Immature natural killer cell (primary cell): ENCODE results near the gene SH3BP4. TPM values are rescaled to one million over a fixed set of nuclear protein-coding genes. Genes with fewer than 3 reads are reported as not detected.

Experiments used
- DNase-seq, 3 donors: peaks; one replicate each; pipeline ENCODE4 v3.0.0; 2022; ENCODE audit warnings: mixed read lengths in 1 of 3
- H3K27ac Mint-ChIP-seq, 6 donors: one replicate each; pipeline ENCODE4 v1.8.0; 2020; ENCODE audit warnings: mixed read lengths in 6 of 6, mild to moderate bottlenecking in 5 of 6, inconsistent platforms in 4 of 6, moderate library complexity in 3 of 6
- H3K27me3 Mint-ChIP-seq, 3 donors: one replicate each; pipeline ENCODE4 v1.8.0; 2020 to 2021; ENCODE audit warnings: low read depth in 3 of 3, mild to moderate bottlenecking in 3 of 3, mixed read lengths in 3 of 3, moderate library complexity in 3 of 3, inconsistent platforms in 1 of 3
- H3K36me3 Mint-ChIP-seq, 3 donors: one replicate each; pipeline ENCODE4 v1.8.0; 2020; ENCODE audit warnings: mixed read lengths in 3 of 3, inconsistent platforms in 2 of 3, mild to moderate bottlenecking in 2 of 3
- H3K4me1 Mint-ChIP-seq, 2 donors: one replicate each; pipeline ENCODE4 v1.8.0; 2020; ENCODE audit warnings: inconsistent platforms in 2 of 2, mild to moderate bottlenecking in 2 of 2, mixed read lengths in 2 of 2, moderate library complexity in 1 of 2
- H3K4me3 Mint-ChIP-seq, 5 donors: one replicate each; pipeline ENCODE4 v1.8.0; 2020; ENCODE audit warnings: mild to moderate bottlenecking in 5 of 5, mixed read lengths in 5 of 5, inconsistent platforms in 3 of 5, moderate library complexity in 3 of 5
- H3K9me3 Mint-ChIP-seq, 6 donors: one replicate each; pipeline ENCODE4 v1.8.0; 2020; ENCODE audit warnings: mild to moderate bottlenecking in 6 of 6, mixed read lengths in 6 of 6, inconsistent platforms in 4 of 6, moderate library complexity in 3 of 6
- polyA plus RNA-seq, 3 donors: library from polyadenylated mRNA; unstranded; fragments of 300-500 nt; fragmentation: Illumina TruSeq; gene quantifications; one replicate each; pipeline ENCODE4 v1.2.3, GENCODE V29; 2021

The SH3BP4 gene
- polyA plus RNA-seq, 3 donors from 2014 or later, result 0.83 to 3.5 (median 2.3) TPM

DNA sequence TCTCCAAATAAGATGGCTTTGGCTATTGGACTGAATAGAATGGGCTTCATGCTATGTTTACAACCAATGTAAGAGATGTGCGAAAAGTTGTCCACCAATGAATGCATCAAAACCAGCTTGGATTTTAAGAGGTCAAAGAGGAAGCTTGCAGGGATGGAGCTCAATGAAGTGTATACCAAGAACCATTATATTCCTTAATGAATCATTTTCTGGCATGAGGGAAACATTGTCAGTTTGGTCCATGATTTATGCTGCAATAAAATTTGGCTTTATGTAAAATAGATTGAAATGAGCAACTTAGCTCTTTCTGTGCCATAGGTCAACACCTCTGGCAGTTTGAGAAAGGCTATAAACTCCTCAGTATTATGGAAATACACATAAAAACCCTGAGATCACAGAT lies 107.3 kb downstream of the SH3BP4 start:
- no peak for DNase-seq
- Mint-ChIP-seq H3K9me3 (no peaks in the 10 kb centered on the region), H3K4me3 (no peak overlapping the region), H3K27ac (no peak overlapping the region), H3K27me3 (peaks cover 4 to 19% (median 11%) of the 10 kb centered on the region in 3 donors), H3K36me3 (no peaks in the 10 kb centered on the region), H3K4me1 (no peaks in the 10 kb centered on the region)

DNA sequence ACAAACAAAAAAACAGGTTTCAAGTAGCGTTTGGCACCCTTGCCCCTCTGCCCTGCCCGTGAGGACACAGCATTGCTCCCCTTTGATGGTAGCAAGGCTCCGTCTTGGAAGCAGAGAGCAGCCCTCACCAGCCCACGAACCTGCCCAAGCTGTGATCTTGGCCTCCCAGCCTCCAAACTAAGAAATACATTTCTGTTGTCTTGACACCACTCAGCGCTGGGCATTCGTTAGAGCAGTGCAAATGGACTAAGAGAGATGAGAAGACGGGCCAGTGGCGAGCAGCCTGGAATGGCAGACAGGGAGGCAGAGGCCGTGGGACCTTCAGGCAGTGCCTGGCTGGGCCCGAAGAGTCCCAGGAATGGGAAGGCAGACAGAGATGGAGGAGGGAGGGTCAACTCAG lies 109.8 kb downstream of the SH3BP4 start:
- no peaks in the 10 kb centered on the region for H3K4me1 Mint-ChIP-seq
- H3K27me3 Mint-ChIP-seq, result peaks cover 4 to 13% (median 11%) of the 10 kb centered on the region in 3 donors
- no peaks in the 10 kb centered on the region for H3K9me3 Mint-ChIP-seq
- DNase-seq, result no peak
- no peaks in the 10 kb centered on the region for H3K36me3 Mint-ChIP-seq
- H3K4me3 Mint-ChIP-seq, result no peak overlapping the region
- H3K27ac Mint-ChIP-seq, result no peak overlapping the region

DNA sequence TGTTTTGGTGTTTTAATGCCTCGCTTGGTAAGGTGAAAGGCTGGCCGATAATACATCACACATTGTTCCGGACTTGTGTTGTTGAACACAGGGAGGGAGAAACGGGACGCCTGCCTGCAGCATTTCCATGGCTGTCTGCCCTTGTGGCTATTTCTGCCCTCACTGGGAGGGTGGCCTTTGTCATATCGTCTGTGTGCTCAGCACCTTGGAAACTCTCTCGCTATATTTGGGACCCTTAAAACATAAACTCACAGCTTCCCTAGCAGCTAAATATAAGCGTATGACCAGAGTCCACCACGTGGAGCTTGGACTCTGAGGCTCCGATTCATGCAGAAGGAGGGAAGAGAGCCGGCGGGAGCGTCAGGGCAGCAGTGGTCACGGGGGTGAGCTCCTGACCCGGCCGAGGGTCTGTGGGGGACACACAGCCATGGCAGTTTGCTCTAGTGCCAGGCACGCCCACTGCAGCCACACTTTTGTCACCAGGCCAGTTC lies 111.7 kb downstream of the SH3BP4 start:
- no peaks in the 10 kb centered on the region for H3K36me3 Mint-ChIP-seq
- no peaks in the 10 kb centered on the region for H3K4me1 Mint-ChIP-seq
- H3K4me3 Mint-ChIP-seq, result no peak overlapping the region
- H3K9me3 Mint-ChIP-seq, result no peaks in the 10 kb centered on the region
- H3K27me3 Mint-ChIP-seq, result peaks cover 4 to 13% (median 10%) of the 10 kb centered on the region in 3 donors
- H3K27ac Mint-ChIP-seq, result no peak overlapping the region
- DNase-seq, result no peak

DNA sequence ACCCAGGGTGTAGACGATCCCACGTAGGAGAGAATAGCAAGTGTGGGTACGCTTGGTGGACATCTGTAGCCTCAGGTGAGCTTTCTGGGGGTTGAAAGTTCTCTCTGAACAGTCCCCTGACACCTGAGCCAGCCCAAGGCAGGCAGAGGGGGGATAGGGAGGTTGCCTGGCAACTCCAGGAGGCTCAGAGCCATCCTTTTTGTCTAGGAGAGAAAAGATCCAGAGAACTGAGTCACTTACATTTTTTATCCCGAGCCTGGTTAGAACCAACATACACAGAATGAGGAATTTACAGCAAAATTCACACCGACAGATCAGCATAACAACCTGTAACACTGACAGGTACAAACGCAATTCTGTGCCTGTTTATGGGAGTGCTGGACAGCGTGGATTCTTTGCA lies 113.2 kb downstream of the SH3BP4 start:
- Mint-ChIP-seq H3K9me3 (no peaks in the 10 kb centered on the region), H3K4me1 (no peaks in the 10 kb centered on the region), H3K27me3 (peaks cover 4 to 16% (median 10%) of the 10 kb centered on the region in 3 donors), H3K27ac (no peak overlapping the region), H3K4me3 (no peak overlapping the region), H3K36me3 (no peaks in the 10 kb centered on the region)
- DNase-seq, result no peak

DNA sequence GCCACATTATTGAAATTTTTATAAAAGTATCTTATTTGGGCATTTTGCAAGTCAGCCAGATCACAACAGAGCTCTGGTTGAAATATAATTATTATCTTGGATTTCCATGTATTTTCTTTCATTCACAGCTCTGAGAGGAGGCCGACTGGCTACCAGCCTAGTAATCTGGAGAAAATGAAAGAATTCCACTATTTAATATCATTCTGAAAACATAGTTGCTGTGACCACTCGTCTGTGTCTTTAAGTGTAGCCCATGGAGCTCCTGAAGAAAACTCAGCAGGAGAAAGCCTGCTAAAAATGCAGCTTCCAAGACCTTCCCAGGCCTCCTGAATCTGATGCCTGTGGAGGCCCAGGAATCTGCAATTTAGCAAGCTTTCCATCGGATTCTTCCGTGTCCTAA lies 114.7 kb downstream of the SH3BP4 start:
- Mint-ChIP-seq H3K27me3 (peaks cover 0 to 12% (median 3%) of the 10 kb centered on the region in 3 donors), H3K36me3 (no peaks in the 10 kb centered on the region), H3K9me3 (no peaks in the 10 kb centered on the region), H3K4me1 (no peaks in the 10 kb centered on the region), H3K27ac (no peak overlapping the region), H3K4me3 (no peak overlapping the region)
- no peak for DNase-seq

DNA sequence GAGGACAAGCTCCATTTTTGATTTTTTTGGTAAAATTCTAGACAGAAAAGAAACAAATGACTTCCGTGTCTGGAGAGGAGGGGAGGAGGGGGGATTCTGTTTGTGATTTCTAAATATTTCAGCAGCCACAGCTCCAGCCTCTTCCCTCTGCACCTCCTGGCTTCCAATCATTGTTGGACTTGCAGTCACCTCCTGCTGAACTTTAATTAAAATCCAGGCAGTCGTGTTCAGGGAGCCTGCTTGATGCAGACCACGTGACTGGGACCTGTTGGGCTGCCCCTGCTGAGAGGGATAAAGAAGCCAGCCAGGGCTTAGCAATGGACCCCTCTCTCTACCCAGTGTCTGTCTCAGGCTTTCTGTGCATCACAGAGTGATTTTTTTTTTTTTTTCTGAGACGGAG lies 115.1 kb downstream of the SH3BP4 start:
- no peaks in the 10 kb centered on the region for H3K4me1 Mint-ChIP-seq
- DNase-seq, result no peak
- no peak overlapping the region for H3K27ac Mint-ChIP-seq
- H3K9me3 Mint-ChIP-seq, result no peaks in the 10 kb centered on the region
- H3K27me3 Mint-ChIP-seq, result peaks cover under 1 to 8% (median 1%) of the 10 kb centered on the region in 3 donors
- H3K4me3 Mint-ChIP-seq, result no peak overlapping the region
- H3K36me3 Mint-ChIP-seq, result no peaks in the 10 kb centered on the region

DNA sequence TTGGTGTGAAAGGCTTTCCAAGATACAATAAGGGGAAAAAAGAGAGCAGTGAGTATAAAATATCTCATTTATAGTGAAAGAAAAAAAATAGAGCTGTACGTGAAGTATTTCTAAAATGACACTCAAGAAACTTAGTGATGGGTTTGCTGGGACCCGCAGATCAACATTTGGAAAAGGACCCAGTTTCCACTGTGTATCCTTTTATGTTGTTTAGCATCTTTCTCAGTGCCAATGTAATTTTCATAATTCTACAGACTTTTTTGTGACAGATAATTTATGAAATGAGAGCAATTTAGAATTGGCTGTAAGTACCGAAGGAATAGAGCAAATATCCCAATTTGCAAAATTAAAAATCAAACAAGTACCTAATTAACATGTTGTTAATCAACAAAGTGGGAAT lies 116.9 kb downstream of the SH3BP4 start:
- H3K4me3 Mint-ChIP-seq, result no peak overlapping the region

DNA sequence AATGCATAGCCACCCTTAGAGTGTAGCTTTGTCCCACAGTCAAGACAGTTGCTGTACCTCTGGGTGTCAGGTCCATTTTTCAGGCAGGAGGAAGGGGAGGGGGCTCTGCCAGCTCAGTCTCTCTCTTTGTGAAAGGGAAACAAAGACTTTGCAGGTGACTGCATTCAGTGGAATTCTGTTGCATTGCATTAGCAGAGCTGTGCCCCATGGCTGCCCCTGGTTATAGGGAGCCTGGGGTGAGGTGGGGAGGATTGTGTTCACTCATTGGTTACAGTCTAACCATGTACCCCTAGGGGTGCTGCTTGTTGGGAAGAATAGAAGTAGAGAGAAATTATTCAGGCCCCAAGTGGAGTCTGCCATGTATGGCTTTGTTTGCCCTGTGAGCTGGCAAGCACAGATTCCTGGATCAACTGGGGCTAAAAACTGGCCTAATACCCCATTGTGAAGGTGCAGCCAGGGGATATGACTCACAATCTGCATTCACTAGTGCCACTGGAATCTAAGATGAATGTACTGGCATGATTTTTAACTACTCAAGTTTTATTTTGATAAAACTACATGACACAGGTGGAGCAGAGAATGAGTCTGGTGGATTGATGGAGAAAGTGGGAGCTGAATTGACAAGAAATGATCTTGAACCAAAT lies 118.4 kb downstream of the SH3BP4 start:
- peaks cover 2 to 9% (median 2%) of the 10 kb centered on the region in 3 donors for H3K27me3 Mint-ChIP-seq
- no peak for DNase-seq
- no peaks in the 10 kb centered on the region for H3K9me3 Mint-ChIP-seq
- no peaks in the 10 kb centered on the region for H3K36me3 Mint-ChIP-seq
- no peaks in the 10 kb centered on the region for H3K4me1 Mint-ChIP-seq
- no peak overlapping the region for H3K27ac Mint-ChIP-seq
- no peak overlapping the region for H3K4me3 Mint-ChIP-seq

More for the DNA sequence above, 116.9 kb downstream of the SH3BP4 start:
- no peaks in the 10 kb centered on the region for H3K36me3 Mint-ChIP-seq
- H3K9me3 Mint-ChIP-seq, result no peaks in the 10 kb centered on the region
- no peak overlapping the region for H3K27ac Mint-ChIP-seq
- H3K27me3 Mint-ChIP-seq, result peaks cover 0 to 7% (median 2%) of the 10 kb centered on the region in 3 donors
- no peaks in the 10 kb centered on the region for H3K4me1 Mint-ChIP-seq
- DNase-seq, result no peak

DNA sequence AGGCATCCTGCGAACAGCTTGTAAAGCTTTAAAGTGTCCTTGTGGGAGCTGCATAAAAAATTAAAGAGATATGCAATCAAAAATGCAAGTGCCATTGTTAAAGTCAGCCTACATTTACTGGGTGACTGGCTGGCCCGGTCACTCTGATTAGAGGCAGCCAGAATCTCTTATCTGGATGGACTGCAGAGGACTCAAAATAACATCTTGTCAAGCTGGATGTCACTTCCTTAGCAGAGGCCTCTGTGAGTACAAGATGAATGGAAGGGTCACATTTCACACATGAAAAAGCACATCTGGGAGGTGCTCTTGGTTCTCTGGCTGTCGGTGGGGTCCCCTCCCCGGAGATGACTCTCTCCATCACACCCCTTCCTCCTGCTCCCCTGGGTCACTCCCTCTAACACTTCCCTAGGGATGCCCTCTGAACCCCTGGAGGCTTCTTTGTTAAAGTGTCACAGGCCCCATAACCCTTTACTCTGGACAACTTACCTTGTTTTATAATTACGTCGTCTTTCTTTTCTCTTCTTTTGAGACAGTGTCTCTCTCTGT lies 122.1 kb downstream of the SH3BP4 start:
- Mint-ChIP-seq H3K9me3 (no peaks in the 10 kb centered on the region), H3K36me3 (no peaks in the 10 kb centered on the region), H3K4me3 (no peak overlapping the region), H3K27ac (no peak overlapping the region), H3K27me3 (peaks cover 2 to 9% (median 2%) of the 10 kb centered on the region in 3 donors), H3K4me1 (no peaks in the 10 kb centered on the region)
- DNase-seq, result no peak

DNA sequence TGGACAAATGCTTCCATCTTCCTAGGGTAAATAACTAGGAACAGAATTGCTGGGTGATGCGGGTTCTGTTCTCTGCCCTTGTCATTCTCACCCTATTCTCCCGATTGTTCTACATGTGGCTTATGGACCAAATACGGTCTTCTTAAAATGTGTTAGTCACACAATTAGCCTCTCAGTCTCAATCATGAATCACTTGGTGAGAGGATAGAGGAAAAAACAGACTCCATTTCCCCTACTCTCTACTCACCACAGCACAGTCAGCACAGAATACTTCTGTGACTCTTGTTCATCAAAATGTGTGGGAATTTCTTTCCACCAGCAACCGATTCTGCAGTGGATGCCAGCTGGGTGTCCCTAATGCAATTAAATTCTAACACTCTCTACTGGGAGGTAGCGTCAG lies 125.2 kb downstream of the SH3BP4 start:
- DNase-seq, result no peak
- no peak overlapping the region for H3K4me3 Mint-ChIP-seq
- H3K4me1 Mint-ChIP-seq, result no peaks in the 10 kb centered on the region
- H3K9me3 Mint-ChIP-seq, result no peaks in the 10 kb centered on the region
- no peak overlapping the region for H3K27ac Mint-ChIP-seq
- no peaks in the 10 kb centered on the region for H3K36me3 Mint-ChIP-seq
- H3K27me3 Mint-ChIP-seq, result peaks cover under 1 to 4% (median 2%) of the 10 kb centered on the region in 3 donors

DNA sequence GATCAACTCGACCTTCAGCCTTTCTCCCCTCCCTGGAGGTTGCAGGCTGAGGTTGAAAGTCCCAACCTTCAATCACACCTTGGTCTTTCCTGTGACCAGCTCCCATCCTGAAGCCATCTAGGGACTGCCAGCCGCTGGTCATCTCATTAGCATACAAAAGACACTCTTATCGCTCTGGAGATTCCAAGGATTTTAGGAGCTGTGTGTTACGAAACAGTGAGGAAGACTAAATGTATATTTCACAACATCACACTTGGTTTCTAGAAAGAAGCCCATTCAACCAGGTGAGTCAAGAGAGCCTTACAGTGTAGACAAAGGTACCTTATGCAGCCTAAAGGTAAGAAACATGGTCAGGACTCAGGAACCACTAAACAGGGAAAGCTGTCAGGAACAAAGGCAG lies 126.4 kb downstream of the SH3BP4 start:
- H3K36me3 Mint-ChIP-seq, result no peaks in the 10 kb centered on the region
- H3K9me3 Mint-ChIP-seq, result no peaks in the 10 kb centered on the region
- H3K27ac Mint-ChIP-seq, result no peak overlapping the region
- H3K4me1 Mint-ChIP-seq, result no peaks in the 10 kb centered on the region
- DNase-seq, result no peak
- peaks cover 2% of the 10 kb centered on the region in 3 donors for H3K27me3 Mint-ChIP-seq
- H3K4me3 Mint-ChIP-seq, result no peak overlapping the region

DNA sequence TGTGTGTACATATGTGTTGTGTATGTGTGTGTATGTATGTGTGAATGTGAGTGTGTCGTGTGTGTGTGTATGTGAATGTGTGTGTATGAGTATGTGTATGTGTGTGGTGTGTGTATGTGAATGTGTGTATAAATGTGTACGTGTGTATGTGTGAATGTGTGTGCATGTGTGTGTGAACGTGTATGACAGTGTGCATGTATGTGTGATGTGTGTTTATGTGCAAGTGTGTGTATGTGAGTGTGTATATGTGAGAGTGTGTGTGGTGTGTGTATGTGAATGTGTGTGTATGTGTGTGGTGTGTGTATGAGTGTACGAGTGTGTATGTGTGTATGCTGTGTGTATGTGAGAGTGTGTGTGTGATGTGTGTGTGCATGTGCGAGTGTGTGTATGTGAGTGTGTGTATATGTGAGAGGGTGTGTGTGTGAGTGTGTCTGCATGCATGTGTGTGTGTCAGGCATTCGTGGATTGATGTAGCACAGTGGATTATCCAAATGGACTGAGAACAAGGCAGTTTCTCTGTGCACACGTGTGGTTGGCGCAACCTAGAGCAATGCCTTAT lies 127.2 kb downstream of the SH3BP4 start:
- no peak overlapping the region for H3K4me3 Mint-ChIP-seq
- H3K4me1 Mint-ChIP-seq, result no peaks in the 10 kb centered on the region
- H3K36me3 Mint-ChIP-seq, result no peaks in the 10 kb centered on the region
- H3K27me3 Mint-ChIP-seq, result peaks cover 1 to 2% (median 2%) of the 10 kb centered on the region in 3 donors
- H3K9me3 Mint-ChIP-seq, result no peaks in the 10 kb centered on the region
- H3K27ac Mint-ChIP-seq, result no peak overlapping the region
- DNase-seq, result no peak

DNA sequence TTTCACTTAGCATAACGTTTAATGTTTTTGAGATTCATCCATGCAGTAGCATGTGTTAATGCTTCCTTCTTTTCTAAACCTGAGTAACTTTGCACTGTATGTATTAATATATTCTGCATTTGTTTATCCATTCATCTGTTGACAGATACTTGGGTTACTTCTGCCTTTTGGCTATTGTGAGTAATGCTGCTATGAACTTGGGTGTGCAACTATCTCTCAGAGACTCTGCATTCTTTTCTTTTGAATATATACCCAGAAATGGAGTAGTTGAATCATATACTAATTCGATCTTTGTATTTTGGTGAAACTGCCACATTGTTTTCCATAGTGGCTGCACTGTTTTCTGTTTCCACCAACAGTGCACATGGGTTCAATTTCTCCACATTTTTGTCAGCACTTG lies 128.3 kb downstream of the SH3BP4 start:
- H3K4me1 Mint-ChIP-seq, result no peaks in the 10 kb centered on the region
- H3K27ac Mint-ChIP-seq, result no peak overlapping the region
- DNase-seq, result no peak
- no peaks in the 10 kb centered on the region for H3K9me3 Mint-ChIP-seq
- H3K36me3 Mint-ChIP-seq, result no peaks in the 10 kb centered on the region
- no peak overlapping the region for H3K4me3 Mint-ChIP-seq
- peaks cover 0 to 3% (median 2%) of the 10 kb centered on the region in 3 donors for H3K27me3 Mint-ChIP-seq

DNA sequence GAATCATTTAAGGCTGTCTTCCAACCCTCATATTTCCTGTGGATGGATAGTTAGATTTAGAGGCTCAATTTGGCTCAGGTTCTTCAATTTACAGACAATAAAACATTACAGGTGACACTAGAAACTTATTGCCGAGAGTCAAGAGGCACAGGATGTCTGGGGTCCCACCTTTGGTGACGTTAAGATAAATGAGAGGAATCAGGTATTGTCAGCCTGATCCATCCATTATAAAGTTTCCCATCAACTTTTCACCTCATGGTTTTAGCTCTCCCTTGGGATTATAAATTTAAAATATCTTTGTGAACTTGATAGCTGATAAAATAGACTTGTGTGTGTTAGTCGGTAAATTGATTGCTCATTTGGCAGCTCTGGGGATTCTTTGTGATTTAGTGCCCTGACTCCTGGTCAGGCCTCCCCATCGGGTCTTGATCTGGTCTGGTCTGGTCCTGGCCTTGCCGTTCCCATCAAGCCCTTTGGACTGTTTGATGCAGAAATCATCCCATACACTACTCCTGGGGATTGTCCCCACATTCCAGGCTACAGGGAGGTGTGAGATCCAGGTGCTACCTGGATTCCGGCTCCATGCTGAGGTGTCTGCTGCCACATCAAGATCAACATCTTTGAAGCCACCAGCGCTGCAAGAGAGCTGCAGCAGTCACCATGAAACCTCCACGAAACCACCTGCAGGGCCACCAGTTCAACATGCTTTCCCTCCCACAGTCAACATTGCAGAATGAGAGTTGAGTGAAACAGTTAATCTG lies 130.9 kb downstream of the SH3BP4 start:
- peaks cover 2 to 8% (median 3%) of the 10 kb centered on the region in 3 donors for H3K27me3 Mint-ChIP-seq
- peaks cover 0 to 2% (median 0%) of the 10 kb centered on the region in 6 donors for H3K9me3 Mint-ChIP-seq
- H3K4me3 Mint-ChIP-seq, result no peak overlapping the region

More for the DNA sequence above, 130.9 kb downstream of the SH3BP4 start:
- Mint-ChIP-seq H3K27ac (no peak overlapping the region), H3K4me1 (no peaks in the 10 kb centered on the region), H3K36me3 (no peaks in the 10 kb centered on the region)
- no peak for DNase-seq
